Tibial nerve (tissue), 4 donors: Measurements from ENCODE around the gene EFNA5.

ENCODE experiments used
- EP300 ChIP-seq, 2 donors: sonication (generic); formaldehyde crosslinking; IDR thresholded peaks; one replicate each; pipeline ENCODE4 v1.6.1; 2017; ENCODE audit warnings: antibody characterized with exemption in 2 of 2, mild to moderate bottlenecking in 1 of 2
- POLR2A ChIP-seq, 2 donors: fragments of 450-650 bp; IDR thresholded peaks; one replicate each; pipeline ENCODE4 v1.6.1; 2017; ENCODE audit warnings: antibody characterized with exemption in 2 of 2, mild to moderate bottlenecking in 2 of 2, moderate library complexity in 2 of 2
- TF ChIP-seq, protein P1 (sequence below), 5 experiments: fragments of 200-600 bp in 3 of 5; fragments of 450-650 bp in 2 of 5; sonication (generic) in 3 of 5; IDR thresholded peaks; one replicate each; pipeline ENCODE4 v1.5.1; 2016 to 2019; ENCODE audit warnings: antibody characterized with exemption in 5 of 5, mild to moderate bottlenecking in 3 of 5, moderate library complexity in 2 of 5

- TF ChIP-seq, protein P1, sequence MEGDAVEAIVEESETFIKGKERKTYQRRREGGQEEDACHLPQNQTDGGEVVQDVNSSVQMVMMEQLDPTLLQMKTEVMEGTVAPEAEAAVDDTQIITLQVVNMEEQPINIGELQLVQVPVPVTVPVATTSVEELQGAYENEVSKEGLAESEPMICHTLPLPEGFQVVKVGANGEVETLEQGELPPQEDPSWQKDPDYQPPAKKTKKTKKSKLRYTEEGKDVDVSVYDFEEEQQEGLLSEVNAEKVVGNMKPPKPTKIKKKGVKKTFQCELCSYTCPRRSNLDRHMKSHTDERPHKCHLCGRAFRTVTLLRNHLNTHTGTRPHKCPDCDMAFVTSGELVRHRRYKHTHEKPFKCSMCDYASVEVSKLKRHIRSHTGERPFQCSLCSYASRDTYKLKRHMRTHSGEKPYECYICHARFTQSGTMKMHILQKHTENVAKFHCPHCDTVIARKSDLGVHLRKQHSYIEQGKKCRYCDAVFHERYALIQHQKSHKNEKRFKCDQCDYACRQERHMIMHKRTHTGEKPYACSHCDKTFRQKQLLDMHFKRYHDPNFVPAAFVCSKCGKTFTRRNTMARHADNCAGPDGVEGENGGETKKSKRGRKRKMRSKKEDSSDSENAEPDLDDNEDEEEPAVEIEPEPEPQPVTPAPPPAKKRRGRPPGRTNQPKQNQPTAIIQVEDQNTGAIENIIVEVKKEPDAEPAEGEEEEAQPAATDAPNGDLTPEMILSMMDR (IDR thresholded peaks at IDR 0.05), result no peak
- TF ChIP-seq POLR2A (IDR thresholded peaks at IDR 0.05) (no peak), EP300 (IDR thresholded peaks at IDR 0.05) (no peak)
Observed at GRCh38 chr5:107451028-107451427, 219.7 kb downstream of the EFNA5 start.
